ENCODE data around the gene GALNT16. TPM values are rescaled to one million over a fixed set of nuclear protein-coding genes. Genes with fewer than 3 reads are reported as not detected.

GALNT16 gene
- total and polyA plus RNA-seq, 2 of the 8 experiments (the other 6 are each of a cell fraction or from before 2014, with no cell fraction given) = 5.4 to 6.3 TPM

- H4K20me1 ChIP-seq (replicated peaks in 1 of 2; ENCODE audit: control insufficient read depth in 1 of 2, insufficient read depth in 2 of 2, low read length in 2 of 2) = peaks cover 0 to 4% of the 10 kb centered on the region in 2 experiments
- TF ChIP-seq RAD21 (IDR thresholded peaks at IDR 0.05 in 1 of 2, conservative IDR thresholded peaks at IDR 0.05 in 1 of 2; ENCODE audit: low read depth in 2 of 2, low read length in 2 of 2) = no peak
- no peak overlapping the region for H4K91ac ChIP-seq (replicated peaks; ENCODE audit: insufficient read length, low read length)
- H3K27ac ChIP-seq (ENCODE audit: low read depth, low read length) = no peak overlapping the region
- H2BK120ac ChIP-seq (replicated peaks; ENCODE audit: low read depth, low read length) = no peak overlapping the region
- no peak overlapping the region for H3K4me3 ChIP-seq (ENCODE audit: extremely low read depth in 1 of 4, insufficient read depth in 2 of 4, low read depth in 3 of 4, low read length in 4 of 4)
- no peaks in the 10 kb centered on the region for H3K36me3 ChIP-seq (ENCODE audit: control insufficient read depth in 2 of 4, insufficient read depth in 4 of 4, low read length in 3 of 4)
- no peaks in the 10 kb centered on the region for H3K9me3 ChIP-seq (ENCODE audit: insufficient read depth in 2 of 2, low read depth in 1 of 2, low read length in 1 of 2)
- H2BK20ac ChIP-seq (ENCODE audit: low read length) = no peak overlapping the region
- H3K18ac ChIP-seq (ENCODE audit: extremely low read depth, low read length) = no peak overlapping the region
- H3K4me1 ChIP-seq (replicated peaks in 1 of 4; ENCODE audit: control insufficient read depth in 3 of 4, insufficient read depth in 4 of 4, low read length in 3 of 4) = no peaks in the 10 kb centered on the region
- H3K27me3 ChIP-seq (replicated peaks in 1 of 4; ENCODE audit: control insufficient read depth in 3 of 4, extremely low read depth in 1 of 4, insufficient read depth in 3 of 4, low read length in 3 of 4) = no peaks in the 10 kb centered on the region
- no peak overlapping the region for H4K5ac ChIP-seq (ENCODE audit: insufficient read length, low read depth, low read length)
- peaks cover 4% of the 10 kb centered on the region; the same call in 1 of the 2 replicates for H3K79me1 ChIP-seq (ENCODE audit: low read depth, low read length)
- no peaks in the 10 kb centered on the region for H3K23me2 ChIP-seq (ENCODE audit: low read depth, low read length)
- H3K4ac ChIP-seq (replicated peaks; ENCODE audit: insufficient read length, low read depth, low read length) = no peak overlapping the region
- FAIRE-seq (no peak), DNase-seq (ENCODE audit: low read depth in 1 of 2, low spot score in 2 of 2) (no peak)
- H2BK12ac ChIP-seq (ENCODE audit: low read depth, low read length) = no peak overlapping the region
- no peak overlapping the region for H3K56ac ChIP-seq (replicated peaks; ENCODE audit: insufficient read length, low read depth, low read length)
- ChIA-PET CTCF (ENCODE audit: partially characterized antibody) (interaction anchor here (0.6 to 2.0 kb wide), 3 partner anchors 37 to 69 kb away, joined by 3 to 8 read pairs (median 5); no protein-coding TSS in a partner anchor), POLR2A (ENCODE audit: partially characterized antibody) (no interaction called here)
- peaks cover 0 to 65% of the 10 kb centered on the region in 2 experiments for H3K79me2 ChIP-seq (ENCODE audit: control insufficient read depth in 1 of 2, insufficient read depth in 2 of 2, low read length in 2 of 2)
- no peak overlapping the region for H2AFZ ChIP-seq (ENCODE audit: low read length)
- H4K8ac ChIP-seq (ENCODE audit: extremely low read depth, insufficient read depth, low read length) = no peak overlapping the region
- H3K9ac ChIP-seq (replicated peaks in 1 of 4; ENCODE audit: extremely low read depth in 1 of 4, low read depth in 3 of 4, low read length in 3 of 4) = no peak overlapping the region
- no peak overlapping the region for H2AK5ac ChIP-seq (ENCODE audit: low read depth, low read length)
- H3K23ac ChIP-seq (ENCODE audit: insufficient read length) = no peak overlapping the region
- H3K4me2 ChIP-seq (ENCODE audit: insufficient read depth in 1 of 2, low read depth in 2 of 2, low read length in 2 of 2) = no peak overlapping the region
- H2BK5ac ChIP-seq (ENCODE audit: low read depth, low read length) = no peak overlapping the region
- no peak overlapping the region for H3K14ac ChIP-seq (ENCODE audit: insufficient read length)
- no peak overlapping the region for H2BK15ac ChIP-seq (ENCODE audit: low read length)
Observed at GRCh38 chr14:69405762-69406161, 145.8 kb downstream of the GALNT16 start.

Other genes with a start within 250 kb of the GALNT16 start
- 23.9 and 24.3 TPM in 2 replicates for gene DCAF5, start 107.0 kb upstream of the GALNT16 start, total RNA-seq (2021; fragmentation: NEBNext Ultra II Directional; extraction: Animal tissue kit (Norgen Biotek cat#: 25700))
- gene DCAF5, start 107.0 kb upstream of the GALNT16 start, polyA plus RNA-seq (2011; rRNA removed) = 31.0 and 41.0 TPM in 2 replicates
- gene EXD2, start 68.7 kb upstream of the GALNT16 start, total RNA-seq (2021; fragmentation: NEBNext Ultra II Directional; extraction: Animal tissue kit (Norgen Biotek cat#: 25700)) = 20.3 and 25.9 TPM in 2 replicates
- gene EXD2, start 68.7 kb upstream of the GALNT16 start, polyA plus RNA-seq (2011; rRNA removed) = 8.7 and 11.9 TPM in 2 replicates
- gene ERH, start 138.1 kb downstream of the GALNT16 start, total RNA-seq (2021; fragmentation: NEBNext Ultra II Directional; extraction: Animal tissue kit (Norgen Biotek cat#: 25700)) = 447 and 454 TPM in 2 replicates
- 157 and 329 TPM in 2 replicates for gene ERH, start 138.1 kb downstream of the GALNT16 start, polyA plus RNA-seq (2011; rRNA removed)
- 43.8 and 44.2 TPM in 2 replicates for gene SLC39A9, start 138.5 kb downstream of the GALNT16 start, total RNA-seq (2021; fragmentation: NEBNext Ultra II Directional; extraction: Animal tissue kit (Norgen Biotek cat#: 25700))
- 26.6 and 31.0 TPM in 2 replicates for gene SLC39A9, start 138.5 kb downstream of the GALNT16 start, polyA plus RNA-seq (2011; rRNA removed)
- gene PLEKHD1, start 224.6 kb downstream of the GALNT16 start, total RNA-seq (2021; fragmentation: NEBNext Ultra II Directional; extraction: Animal tissue kit (Norgen Biotek cat#: 25700)) = 0.48 and 0.67 TPM in 2 replicates
- 0.24 and 0.42 TPM in 2 replicates for gene PLEKHD1, start 224.6 kb downstream of the GALNT16 start, polyA plus RNA-seq (2011; rRNA removed)

Measured in H1 (cell line).